ENCODE data around the gene ENDOV.
A peak's percentile ranks its signal among the peaks of the same experiment; 100 is the strongest.

ENDOV gene

DNA sequence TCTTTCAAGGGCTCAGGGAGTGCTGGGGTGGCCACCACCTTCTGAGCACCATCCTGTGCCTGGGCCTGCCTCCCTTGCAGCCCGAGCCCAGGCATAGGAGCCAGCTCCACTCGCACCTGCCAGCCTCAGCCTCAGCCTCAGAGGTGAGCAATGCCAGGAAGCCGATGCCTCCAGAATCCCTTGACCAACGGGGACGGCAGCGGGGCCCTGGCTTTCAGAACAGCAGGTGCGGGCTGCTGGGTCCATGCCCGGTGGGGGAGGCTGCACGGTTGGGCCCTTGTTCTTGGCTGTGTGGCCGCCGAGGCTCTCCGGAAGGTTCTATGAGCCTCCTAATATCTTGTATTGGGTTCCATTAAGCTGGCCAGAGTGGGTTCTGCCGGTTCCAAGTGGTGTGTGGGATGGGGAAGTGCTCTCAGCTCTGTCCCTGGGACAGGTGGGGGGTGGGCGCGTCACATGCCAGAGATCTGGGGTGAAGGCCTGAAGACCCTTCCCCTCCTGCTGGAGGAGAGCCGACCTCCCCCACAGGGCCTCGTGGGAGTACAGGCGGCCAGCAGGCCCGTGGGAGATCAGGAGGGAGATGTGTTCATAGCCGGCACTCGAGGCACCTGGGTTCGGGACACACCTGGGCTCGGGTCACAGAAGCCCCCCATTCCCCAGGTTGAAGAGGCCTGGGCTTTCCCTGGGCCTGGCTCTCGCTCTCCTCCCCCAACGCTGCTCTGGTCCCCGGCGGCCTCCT, 34.4 kb downstream of the ENDOV start:
- no peaks in the 10 kb centered on the region for H3K9me3 ChIP-seq (ENCODE audit: low read depth, low read length)
- H3K27ac ChIP-seq, result no peak overlapping the region
- no peak overlapping the region for H3K4me3 ChIP-seq
- DNase-seq (ENCODE audit: low read depth, low spot score), result no peak
- no peak overlapping the region for H3K9ac ChIP-seq (ENCODE audit: insufficient read length)
- no peaks in the 10 kb centered on the region for H3K36me3 ChIP-seq (ENCODE audit: insufficient read depth, low read length)
- TF ChIP-seq FOXP2 (optimal IDR thresholded peaks at IDR 0.05; ENCODE audit: control extremely low read depth, extremely low read length, insufficient read depth), result no peak
- TF ChIP-seq EZH2 (IDR thresholded peaks at IDR 0.05), result no peak
- no peak for TF ChIP-seq POLR2AphosphoS5 (IDR thresholded peaks at IDR 0.05; ENCODE audit: borderline replicate concordance, low read depth, low read length)

DNA sequence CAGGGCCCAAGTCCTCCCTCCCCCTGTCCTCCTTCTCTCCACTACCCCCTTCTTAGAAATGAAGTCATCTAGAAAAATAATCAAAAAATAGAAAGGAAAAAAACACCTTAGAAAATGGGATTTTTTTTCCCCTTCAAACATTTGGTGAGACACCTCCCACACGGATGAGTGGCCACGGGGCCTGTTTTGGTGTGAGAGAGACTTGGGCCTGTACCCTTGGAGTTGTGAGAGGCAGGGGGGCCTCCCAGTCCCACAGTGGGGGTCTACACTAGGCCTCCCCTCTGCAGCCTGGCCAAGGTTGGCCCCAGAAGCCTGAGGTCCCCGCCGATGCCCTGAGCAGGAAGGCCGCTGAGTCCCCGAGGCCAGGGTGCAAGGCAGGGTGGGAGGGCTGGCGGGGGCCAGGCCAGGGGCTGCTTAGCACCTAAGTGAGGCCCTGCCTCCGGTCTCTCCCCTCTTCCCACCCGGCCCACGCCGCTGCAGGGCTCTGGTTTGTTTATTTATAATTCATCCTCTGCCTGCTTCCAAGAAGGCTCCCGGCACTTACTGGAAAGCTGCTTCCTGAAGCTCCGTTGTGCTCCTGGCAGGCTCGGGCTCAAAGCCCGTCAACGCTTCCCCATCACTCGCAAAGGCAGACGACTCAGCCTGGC, 35.1 kb downstream of the ENDOV start:
- no peak for DNase-seq (ENCODE audit: low read depth, low spot score)
- Histone ChIP-seq H3K9ac (ENCODE audit: insufficient read length) (no peak overlapping the region), H3K36me3 (ENCODE audit: insufficient read depth, low read length) (no peaks in the 10 kb centered on the region), H3K9me3 (ENCODE audit: low read depth, low read length) (no peaks in the 10 kb centered on the region), H3K4me3 (no peak overlapping the region), H3K27ac (no peak overlapping the region)
- no peak for TF ChIP-seq EZH2 (IDR thresholded peaks at IDR 0.05)
- no peak for TF ChIP-seq FOXP2 (optimal IDR thresholded peaks at IDR 0.05; ENCODE audit: control extremely low read depth, extremely low read length, insufficient read depth)
- no peak for TF ChIP-seq POLR2AphosphoS5 (IDR thresholded peaks at IDR 0.05; ENCODE audit: borderline replicate concordance, low read depth, low read length)

DNA sequence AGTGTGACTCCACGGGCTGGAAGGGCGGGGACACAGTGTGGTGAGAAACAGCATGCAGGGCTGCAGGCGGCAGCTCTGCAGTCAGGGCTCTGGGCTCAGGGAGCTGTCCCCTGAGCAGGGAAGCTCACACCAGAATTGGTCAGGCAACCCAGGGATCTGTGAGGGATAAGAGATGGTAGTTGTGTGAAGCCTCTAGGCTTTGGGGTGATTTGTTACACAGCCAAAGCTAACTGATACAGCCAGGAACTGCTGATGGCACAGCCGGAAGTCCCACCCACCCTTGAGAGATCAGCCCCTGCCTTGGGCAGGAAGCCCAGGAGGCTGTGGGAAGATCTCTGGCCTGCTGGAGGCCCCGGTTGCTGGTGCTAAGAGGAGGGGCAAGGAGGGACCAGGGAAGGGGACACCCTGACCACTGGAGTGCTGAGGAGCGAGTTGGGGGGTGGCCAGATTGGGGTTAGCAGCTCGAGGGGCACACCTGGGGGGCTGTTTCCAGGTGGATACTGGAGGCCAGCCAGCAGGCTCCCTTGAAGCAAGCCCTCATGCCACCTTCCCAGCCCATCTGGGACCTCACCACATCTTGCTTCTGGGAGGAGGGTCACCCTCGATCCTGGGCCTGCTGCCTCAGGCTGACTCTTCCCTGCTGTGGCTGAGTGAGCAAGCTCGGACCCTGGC, 36.3 kb downstream of the ENDOV start:
- Histone ChIP-seq H3K4me3 (no peak overlapping the region), H3K36me3 (ENCODE audit: insufficient read depth, low read length) (no peaks in the 10 kb centered on the region), H3K9me3 (ENCODE audit: low read depth, low read length) (no peaks in the 10 kb centered on the region), H3K27ac (no peak overlapping the region), H3K9ac (ENCODE audit: insufficient read length) (no peak overlapping the region)
- TF ChIP-seq FOXP2 (optimal IDR thresholded peaks at IDR 0.05; ENCODE audit: control extremely low read depth, extremely low read length, insufficient read depth) (no peak), POLR2AphosphoS5 (IDR thresholded peaks at IDR 0.05; ENCODE audit: borderline replicate concordance, low read depth, low read length) (no peak), EZH2 (IDR thresholded peaks at IDR 0.05) (no peak)
- no peak for DNase-seq (ENCODE audit: low read depth, low spot score)

DNA sequence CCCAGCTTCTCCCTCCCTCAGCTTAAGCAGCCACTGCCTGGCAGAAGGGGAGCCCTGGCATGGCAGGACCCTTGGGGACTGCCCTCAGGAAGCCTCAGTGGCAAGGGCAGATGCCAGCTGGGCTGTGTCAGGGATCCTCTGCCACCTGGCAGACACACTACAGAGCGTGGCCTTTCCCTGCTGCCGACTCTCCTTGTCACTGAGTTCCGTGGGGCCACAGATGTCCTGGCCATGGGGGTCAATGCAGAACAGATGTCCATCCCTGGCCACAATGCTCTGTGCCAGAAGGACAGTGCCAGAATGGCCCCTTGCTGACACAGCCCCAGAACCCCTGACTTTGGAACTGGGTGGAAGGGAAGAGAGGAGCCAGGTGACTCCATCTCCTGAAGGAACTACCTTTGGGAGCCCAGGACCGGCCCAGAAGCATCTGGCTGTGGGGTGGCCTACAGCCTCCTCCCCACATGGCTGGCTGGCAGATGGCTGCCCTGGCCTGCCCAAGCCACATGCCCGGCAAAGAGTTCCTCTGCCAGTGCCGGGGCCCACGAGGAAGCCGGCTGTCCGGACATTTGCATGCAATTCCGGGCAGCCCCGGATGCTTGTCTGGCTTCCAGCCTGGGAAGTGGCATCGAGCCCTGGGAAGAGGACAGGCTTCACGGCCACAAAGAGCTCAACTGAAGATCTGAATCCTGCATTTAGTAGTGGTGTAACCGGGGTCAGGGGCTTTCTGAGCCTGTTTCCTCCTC, 37.4 kb downstream of the ENDOV start:
- Histone ChIP-seq H3K9ac (ENCODE audit: insufficient read length) (no peak overlapping the region), H3K4me3 (no peak overlapping the region), H3K9me3 (ENCODE audit: low read depth, low read length) (no peaks in the 10 kb centered on the region), H3K27ac (no peak overlapping the region), H3K36me3 (ENCODE audit: insufficient read depth, low read length) (no peaks in the 10 kb centered on the region)
- TF ChIP-seq POLR2AphosphoS5 (IDR thresholded peaks at IDR 0.05; ENCODE audit: borderline replicate concordance, low read depth, low read length) (no peak), EZH2 (IDR thresholded peaks at IDR 0.05) (no peak), FOXP2 (optimal IDR thresholded peaks at IDR 0.05; ENCODE audit: control extremely low read depth, extremely low read length, insufficient read depth) (no peak)
- no peak for DNase-seq (ENCODE audit: low read depth, low spot score)

DNA sequence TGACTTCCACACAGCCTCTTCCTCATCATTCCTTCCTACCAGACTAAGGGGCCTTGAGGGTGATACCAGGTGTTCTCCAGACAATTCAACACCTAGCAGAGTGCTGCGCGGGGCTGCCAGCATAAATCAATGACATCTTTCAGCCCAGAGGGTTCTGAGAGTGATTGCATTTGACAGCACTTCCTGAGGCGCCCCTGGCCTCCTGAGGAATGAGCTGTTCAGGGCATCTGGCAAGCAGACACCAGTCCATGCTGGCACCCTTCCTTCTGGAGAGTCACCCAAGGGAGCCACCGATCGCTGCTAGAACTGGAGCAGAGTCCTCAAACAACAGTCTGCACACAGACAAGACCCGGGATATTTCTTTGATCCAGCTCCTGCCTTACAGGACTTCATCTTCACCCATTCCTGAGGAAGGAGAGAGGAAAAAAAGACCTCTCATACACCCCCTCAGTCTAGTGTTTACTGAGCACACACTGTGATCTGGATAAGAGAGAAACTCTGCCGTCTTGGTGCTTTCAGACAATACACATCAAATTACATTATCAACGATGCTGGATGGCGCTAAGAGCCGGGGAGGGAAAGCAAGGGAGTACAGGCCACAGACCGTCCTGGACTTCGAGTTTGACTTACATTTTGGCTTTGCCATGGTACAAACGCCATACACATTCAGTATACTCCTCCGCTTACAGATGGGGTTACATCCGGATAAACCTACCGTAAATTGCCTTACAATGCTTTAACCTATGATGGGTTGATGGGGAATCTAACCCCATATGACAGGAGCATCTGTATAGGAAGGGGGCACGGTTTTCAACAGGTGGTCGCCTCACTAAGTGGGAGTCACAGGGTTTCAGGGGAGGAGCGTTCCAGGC, 38.4 kb downstream of the ENDOV start:
- TF ChIP-seq POLR2AphosphoS5 (IDR thresholded peaks at IDR 0.05; ENCODE audit: borderline replicate concordance, low read depth, low read length), result peak; percentile 7; the same call in 1 of the 2 replicates
- no peak for TF ChIP-seq EZH2 (IDR thresholded peaks at IDR 0.05)
- no peak for TF ChIP-seq FOXP2 (optimal IDR thresholded peaks at IDR 0.05; ENCODE audit: control extremely low read depth, extremely low read length, insufficient read depth)
- no peak overlapping the region for H3K27ac ChIP-seq
- H3K9me3 ChIP-seq (ENCODE audit: low read depth, low read length), result no peaks in the 10 kb centered on the region
- peak overlapping the region; percentile 94 for H3K4me3 ChIP-seq
- no peaks in the 10 kb centered on the region for H3K36me3 ChIP-seq (ENCODE audit: insufficient read depth, low read length)
- DNase-seq (ENCODE audit: low read depth, low spot score), result no peak
- H3K9ac ChIP-seq (ENCODE audit: insufficient read length), result peak overlapping the region; percentile 53

DNA sequence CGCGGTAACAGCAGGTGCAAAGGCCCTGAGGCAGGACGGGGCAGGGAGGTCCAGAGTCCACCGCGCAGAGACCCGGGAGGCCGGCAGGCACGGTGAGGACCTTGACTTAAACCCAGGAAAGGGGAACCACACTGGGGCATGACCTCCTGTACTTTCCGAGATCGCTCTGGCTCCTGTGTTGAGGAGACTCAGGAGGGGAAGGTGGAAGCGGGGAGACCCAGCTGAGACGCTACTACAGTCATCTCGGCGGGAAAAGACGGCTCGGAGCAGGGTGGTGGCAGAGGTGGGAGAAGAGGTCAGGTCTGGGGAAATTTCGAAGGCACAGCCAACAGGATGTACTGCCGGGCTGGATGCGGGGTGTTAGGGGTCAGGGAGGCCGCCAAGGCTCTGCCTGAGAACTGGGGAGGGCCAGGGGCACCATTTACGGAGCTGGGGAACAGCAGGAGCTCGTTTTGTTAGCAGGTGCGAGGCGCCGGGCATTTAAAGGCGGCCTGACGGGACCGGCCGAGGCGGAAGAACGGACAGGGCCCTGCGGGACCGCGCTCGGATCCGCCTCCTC, 39.1 kb downstream of the ENDOV start:
- Histone ChIP-seq H3K27ac (peak overlapping the region; percentile 79), H3K9me3 (ENCODE audit: low read depth, low read length) (no peaks in the 10 kb centered on the region), H3K4me3 (peak overlapping the region; percentile 94), H3K36me3 (ENCODE audit: insufficient read depth, low read length) (no peaks in the 10 kb centered on the region), H3K9ac (ENCODE audit: insufficient read length) (peak overlapping the region; percentile 99)
- TF ChIP-seq EZH2 (IDR thresholded peaks at IDR 0.05) (no peak), FOXP2 (optimal IDR thresholded peaks at IDR 0.05; ENCODE audit: control extremely low read depth, extremely low read length, insufficient read depth) (no peak), POLR2AphosphoS5 (IDR thresholded peaks at IDR 0.05; ENCODE audit: borderline replicate concordance, low read depth, low read length) (no peak)
- no peak for DNase-seq (ENCODE audit: low read depth, low spot score)

All from SK-N-MC (cell line).